ENCODE results near the gene LGALS4.
"Not testable (repeated sequence)": the region's sequence is repeated elsewhere in the genome, so short reads cannot be mapped to it uniquely, and the experiment has no call there.

LGALS4 gene

DNA sequence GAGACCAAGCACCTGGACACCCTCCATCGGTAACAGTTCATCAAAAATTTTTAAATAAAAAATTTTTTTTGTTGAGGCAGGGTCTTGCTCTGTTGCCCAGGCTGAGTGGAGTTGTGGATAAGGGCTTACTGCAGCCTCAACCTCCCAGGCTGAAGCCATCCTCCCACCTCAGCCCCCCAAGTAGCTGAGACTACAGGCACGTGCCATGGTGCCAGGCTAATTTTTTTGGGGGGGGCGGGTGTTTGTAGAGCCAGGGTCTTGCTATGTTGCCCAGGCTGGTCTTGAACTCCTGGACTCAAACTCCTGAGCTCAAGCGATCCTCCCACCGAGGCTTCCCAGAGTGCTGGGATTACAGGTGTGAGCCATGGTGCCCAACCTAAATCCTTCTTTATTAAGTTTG, 19.1 kb downstream of the LGALS4 start:
- no peak overlapping the region for H4K8ac ChIP-seq (ENCODE audit: low read depth, low read length)
- H3K79me2 ChIP-seq (ENCODE audit: control insufficient read depth, insufficient read depth, low read length, poor library complexity): no peaks in the 10 kb centered on the region
- no peak overlapping the region for H2BK120ac ChIP-seq (ENCODE audit: insufficient read depth, low read length, poor library complexity)
- H3K14ac ChIP-seq (ENCODE audit: low read length): no peak overlapping the region
- no peak overlapping the region for H4K12ac ChIP-seq (ENCODE audit: low read depth, low read length)
- no peak overlapping the region for H3K27ac ChIP-seq (ENCODE audit: low read depth, low read length)
- H2AK5ac ChIP-seq (ENCODE audit: low read length): no peak overlapping the region
- no peak overlapping the region for H3K4me2 ChIP-seq (ENCODE audit: low read length)
- no peak overlapping the region for H2BK5ac ChIP-seq (ENCODE audit: low read depth, low read length, poor library complexity)
- no peak overlapping the region for H4K91ac ChIP-seq (ENCODE audit: low read depth, low read length)
- no peak overlapping the region for H2AFZ ChIP-seq (ENCODE audit: insufficient read depth, low read length, poor library complexity)
- no peaks in the 10 kb centered on the region for H3K4me1 ChIP-seq (ENCODE audit: control insufficient read depth in 1 of 2, insufficient read depth in 2 of 2, low read length in 2 of 2)
- H3K18ac ChIP-seq (ENCODE audit: low read length): no peak overlapping the region
- no peak for DNase-seq
- H3K9me3 ChIP-seq (ENCODE audit: insufficient read depth, low read depth, low read length): no peaks in the 10 kb centered on the region
- no peak overlapping the region for H2BK12ac ChIP-seq (ENCODE audit: low read length)
- H3K4me3 ChIP-seq (ENCODE audit: low read depth, low read length): no peak overlapping the region
- H3K23ac ChIP-seq (ENCODE audit: low read length): no peak overlapping the region
- H3K9ac ChIP-seq (ENCODE audit: low read length): no peak overlapping the region
- no peak overlapping the region for H3K4ac ChIP-seq (ENCODE audit: low read depth, low read length)
- WGBS (ENCODE audit: extremely low coverage, insufficient coverage, insufficient read length): no CpG with 5 or more reads among the region's 5 CpGs
- no peaks in the 10 kb centered on the region for H3K27me3 ChIP-seq (ENCODE audit: insufficient read depth, low read length)
- H3K36me3 ChIP-seq (ENCODE audit: control insufficient read depth in 1 of 2, insufficient read depth in 2 of 2, low read length in 2 of 2): no peaks in the 10 kb centered on the region
- peaks cover 3% of the 10 kb centered on the region for H3K79me1 ChIP-seq (ENCODE audit: low read length)

DNA sequence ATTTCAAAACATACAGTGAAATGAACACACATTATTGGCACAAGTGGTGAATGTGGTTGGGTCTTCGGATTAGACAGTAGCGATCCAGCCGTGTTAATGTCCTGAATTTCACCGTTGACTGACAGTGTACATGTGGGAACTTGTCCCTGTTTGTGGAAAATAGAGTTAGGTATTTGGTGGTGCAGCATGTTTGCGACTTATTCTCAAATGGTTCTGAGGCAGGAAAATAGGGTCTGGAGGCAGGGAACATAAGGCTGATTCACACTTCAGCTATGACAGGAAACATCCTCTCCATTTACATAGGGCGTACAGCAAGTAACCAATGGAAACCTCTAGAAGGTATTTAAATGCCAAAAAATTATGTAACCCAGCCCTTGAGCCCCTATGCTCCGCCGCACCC, 19.6 kb downstream of the LGALS4 start:
- Histone ChIP-seq H4K91ac (ENCODE audit: low read depth, low read length) (no peak overlapping the region), H3K27me3 (ENCODE audit: insufficient read depth, low read length) (no peaks in the 10 kb centered on the region), H2BK5ac (ENCODE audit: low read depth, low read length, poor library complexity) (no peak overlapping the region), H3K9ac (ENCODE audit: low read length) (no peak overlapping the region), H3K79me1 (ENCODE audit: low read length) (peaks cover 3% of the 10 kb centered on the region), H3K36me3 (ENCODE audit: control insufficient read depth in 1 of 2, insufficient read depth in 2 of 2, low read length in 2 of 2) (no peaks in the 10 kb centered on the region), H4K12ac (ENCODE audit: low read depth, low read length) (no peak overlapping the region), H2BK120ac (ENCODE audit: insufficient read depth, low read length, poor library complexity) (no peak overlapping the region), H2BK12ac (ENCODE audit: low read length) (no peak overlapping the region), H2AK5ac (ENCODE audit: low read length) (no peak overlapping the region), H3K4ac (ENCODE audit: low read depth, low read length) (no peak overlapping the region), H3K4me1 (ENCODE audit: control insufficient read depth in 1 of 2, insufficient read depth in 2 of 2, low read length in 2 of 2) (no peaks in the 10 kb centered on the region), H3K4me2 (ENCODE audit: low read length) (no peak overlapping the region), H3K23ac (ENCODE audit: low read length) (no peak overlapping the region), H3K14ac (ENCODE audit: low read length) (no peak overlapping the region), H3K79me2 (ENCODE audit: control insufficient read depth, insufficient read depth, low read length, poor library complexity) (no peaks in the 10 kb centered on the region), H3K18ac (ENCODE audit: low read length) (no peak overlapping the region), H2AFZ (ENCODE audit: insufficient read depth, low read length, poor library complexity) (no peak overlapping the region), H3K4me3 (ENCODE audit: low read depth, low read length) (no peak overlapping the region), H3K27ac (ENCODE audit: low read depth, low read length) (no peak overlapping the region), H4K8ac (ENCODE audit: low read depth, low read length) (no peak overlapping the region), H3K9me3 (ENCODE audit: insufficient read depth, low read depth, low read length) (no peaks in the 10 kb centered on the region)
- peak; percentile 33 to 63 for DNase-seq
- no CpG with 5 or more reads among the region's 8 CpGs for WGBS (ENCODE audit: extremely low coverage, insufficient coverage, insufficient read length)

DNA sequence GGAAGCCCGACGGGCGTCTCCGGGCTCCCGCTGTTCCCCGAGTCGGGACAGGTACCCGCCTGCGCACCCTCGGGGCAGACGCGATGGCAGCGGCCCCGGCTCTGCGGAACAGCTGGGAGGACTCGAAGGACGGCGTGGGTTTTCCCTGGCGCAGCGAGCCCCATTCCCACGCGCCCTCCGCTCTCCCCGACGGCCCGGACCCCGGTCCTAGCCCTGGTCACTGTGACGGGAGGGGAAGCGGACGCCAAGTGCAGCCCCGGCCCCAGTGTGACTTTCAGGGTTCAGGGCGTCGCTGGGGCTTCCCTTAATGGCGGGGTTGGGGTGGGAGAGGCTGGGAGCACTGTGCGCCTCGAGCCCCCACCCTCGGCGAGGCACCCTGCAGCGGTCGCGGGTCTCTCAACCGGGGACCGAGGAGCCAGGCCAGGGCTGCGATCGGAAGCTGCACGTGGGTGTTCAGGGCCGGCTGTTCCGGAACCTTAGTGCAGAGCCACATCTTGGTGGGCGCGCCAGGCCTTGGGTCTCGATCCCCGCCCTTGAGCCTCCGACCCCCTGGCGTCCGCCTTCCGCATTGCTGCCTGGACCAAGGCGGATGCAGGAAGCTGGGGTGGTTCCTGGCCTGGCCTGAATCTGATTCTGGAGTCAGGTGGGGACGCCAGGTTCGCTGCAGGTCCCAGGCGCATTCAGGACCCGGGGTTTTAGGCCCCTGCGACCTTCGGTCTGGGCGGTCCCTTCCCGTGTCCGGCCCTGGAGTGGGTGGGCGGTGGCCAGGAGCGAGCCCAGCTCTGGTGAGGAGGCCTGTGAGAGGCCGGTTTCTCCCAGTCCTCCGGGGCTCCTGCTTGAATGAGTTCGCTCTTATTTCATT, 20.3 kb downstream of the LGALS4 start:
- Histone ChIP-seq H2AFZ (ENCODE audit: insufficient read depth, low read length, poor library complexity) (peak overlapping the region; percentile 60), H3K27ac (ENCODE audit: low read depth, low read length) (no peak overlapping the region), H3K23ac (ENCODE audit: low read length) (no peak overlapping the region), H3K4me3 (ENCODE audit: low read depth, low read length) (peak overlapping the region; percentile 12), H4K12ac (ENCODE audit: low read depth, low read length) (peak overlapping the region; percentile 57), H4K8ac (ENCODE audit: low read depth, low read length) (peak overlapping the region; percentile 62), H3K79me2 (ENCODE audit: control insufficient read depth, insufficient read depth, low read length, poor library complexity) (no peaks in the 10 kb centered on the region), H3K4ac (ENCODE audit: low read depth, low read length) (no peak overlapping the region), H2BK5ac (ENCODE audit: low read depth, low read length, poor library complexity) (peak overlapping the region; percentile 50), H3K4me2 (ENCODE audit: low read length) (no peak overlapping the region), H3K18ac (ENCODE audit: low read length) (no peak overlapping the region), H3K36me3 (ENCODE audit: control insufficient read depth in 1 of 2, insufficient read depth in 2 of 2, low read length in 2 of 2) (no peaks in the 10 kb centered on the region), H2BK120ac (ENCODE audit: insufficient read depth, low read length, poor library complexity) (peak overlapping the region; percentile 83), H3K79me1 (ENCODE audit: low read length) (peaks cover 3% of the 10 kb centered on the region), H3K9me3 (ENCODE audit: insufficient read depth, low read depth, low read length) (no peaks in the 10 kb centered on the region), H4K91ac (ENCODE audit: low read depth, low read length) (peak overlapping the region; percentile 68), H2AK5ac (ENCODE audit: low read length) (peak overlapping the region; percentile 81), H3K4me1 (ENCODE audit: control insufficient read depth in 1 of 2, insufficient read depth in 2 of 2, low read length in 2 of 2) (no peaks in the 10 kb centered on the region), H3K9ac (ENCODE audit: low read length) (no peak overlapping the region), H3K27me3 (ENCODE audit: insufficient read depth, low read length) (no peaks in the 10 kb centered on the region), H2BK12ac (ENCODE audit: low read length) (peak overlapping the region; percentile 92), H3K14ac (ENCODE audit: low read length) (peak overlapping the region; percentile 66)
- peak; percentile 35 to 44 for DNase-seq
- no CpG with 5 or more reads among the region's 71 CpGs for WGBS (ENCODE audit: extremely low coverage, insufficient coverage, insufficient read length)

DNA sequence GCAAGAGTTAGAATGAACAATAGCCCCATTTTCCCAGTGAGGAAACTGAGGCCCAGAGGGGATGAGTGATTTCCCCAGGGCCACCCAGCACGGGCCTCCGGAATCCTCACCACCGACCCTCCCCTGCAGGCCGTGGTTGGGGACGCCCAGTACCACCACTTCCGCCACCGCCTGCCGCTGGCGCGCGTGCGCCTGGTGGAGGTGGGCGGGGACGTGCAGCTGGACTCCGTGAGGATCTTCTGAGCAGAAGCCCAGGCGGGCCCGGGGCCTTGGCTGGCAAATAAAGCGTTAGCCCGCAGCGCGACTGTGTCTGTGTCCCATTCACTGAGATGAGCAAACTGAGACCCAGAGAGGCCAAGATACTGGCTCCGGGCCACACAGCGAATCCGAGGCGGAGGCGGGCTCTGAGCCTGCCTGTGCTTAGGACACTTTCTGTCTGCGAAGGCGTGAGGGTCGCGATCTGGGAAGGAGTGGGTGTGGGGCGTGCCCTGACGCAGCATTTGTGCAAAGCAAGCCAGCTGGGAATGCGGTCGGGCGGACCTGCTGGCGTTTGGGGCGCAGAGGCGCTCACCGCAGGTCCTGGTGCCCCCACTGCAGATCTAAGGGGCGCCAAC, 21.2 kb downstream of the LGALS4 start:
- not testable (repeated sequence) for H4K8ac ChIP-seq (ENCODE audit: low read depth, low read length); H2BK5ac ChIP-seq (ENCODE audit: low read depth, low read length, poor library complexity)
- no CpG with 5 or more reads among the region's 40 CpGs for WGBS (ENCODE audit: extremely low coverage, insufficient coverage, insufficient read length)

More for the DNA sequence above, 21.2 kb downstream of the LGALS4 start:
- not testable (repeated sequence) for H3K27ac ChIP-seq (ENCODE audit: low read depth, low read length); H2AK5ac ChIP-seq (ENCODE audit: low read length); H3K4me2 ChIP-seq (ENCODE audit: low read length); DNase-seq; H3K79me2 ChIP-seq (ENCODE audit: control insufficient read depth, insufficient read depth, low read length, poor library complexity); H2BK12ac ChIP-seq (ENCODE audit: low read length); H3K9ac ChIP-seq (ENCODE audit: low read length); H3K36me3 ChIP-seq (ENCODE audit: control insufficient read depth in 1 of 2, insufficient read depth in 2 of 2, low read length in 2 of 2); H4K91ac ChIP-seq (ENCODE audit: low read depth, low read length); H4K12ac ChIP-seq (ENCODE audit: low read depth, low read length); H3K23ac ChIP-seq (ENCODE audit: low read length); H2AFZ ChIP-seq (ENCODE audit: insufficient read depth, low read length, poor library complexity); H3K4me1 ChIP-seq (ENCODE audit: control insufficient read depth in 1 of 2, insufficient read depth in 2 of 2, low read length in 2 of 2); H3K18ac ChIP-seq (ENCODE audit: low read length); H3K4me3 ChIP-seq (ENCODE audit: low read depth, low read length); H3K9me3 ChIP-seq (ENCODE audit: insufficient read depth, low read depth, low read length); H2BK120ac ChIP-seq (ENCODE audit: insufficient read depth, low read length, poor library complexity); H3K27me3 ChIP-seq (ENCODE audit: insufficient read depth, low read length); H3K79me1 ChIP-seq (ENCODE audit: low read length); H3K4ac ChIP-seq (ENCODE audit: low read depth, low read length); H3K14ac ChIP-seq (ENCODE audit: low read length)
